Panc1 (cell line): ENCODE data around the gene ADAMTS1.

Source experiments
- CTCF ChIP-seq: fragments of 450-650 bp; IDR thresholded peaks from 2 replicates; pipeline ENCODE4 v1.5.1; 2017; ENCODE audit warnings: mild to moderate bottlenecking
- POLR2AphosphoS5 ChIP-seq: IDR thresholded peaks from 2 replicates; pipeline ENCODE4 v1.6.1; 2012; ENCODE audit warnings: mild to moderate bottlenecking, low read depth, low read length, moderate library complexity
- TCF7L2 ChIP-seq: IDR thresholded peaks from 2 replicates; pipeline ENCODE4 v1.6.1; 2011; ENCODE audit warnings: mild to moderate bottlenecking, low read depth, low read length, inconsistent platforms

- no peak for TF ChIP-seq TCF7L2
- TF ChIP-seq CTCF = no peak
- no peak for TF ChIP-seq POLR2AphosphoS5
These were observed 44.8 kb downstream of the ADAMTS1 start for GRCh38 chr21:26800455-26800854.
